HepG2 (cell line): ENCODE data around the gene MEIS1.
A peak's percentile ranks its signal among the peaks of the same experiment; 100 is the strongest.

ENCODE experiments used
- DR1 ChIP-seq: sonication (generic); formaldehyde crosslinking; IDR thresholded peaks from 2 replicates; pipeline ENCODE4 v1.8.0; 2021; ENCODE audit warnings: mild to moderate bottlenecking, missing genetic modification reagents, inconsistent platforms
- SIN3A ChIP-seq: IDR thresholded peaks from 2 replicates; pipeline ENCODE4 v1.6.1; 2011; ENCODE audit warnings: low read depth, mild to moderate bottlenecking, control low read depth, low read length, borderline replicate concordance
- ZFP1 ChIP-seq: IDR thresholded peaks from 2 replicates; pipeline ENCODE4 v1.6.1; 2016
- ZNF24 ChIP-seq: fragments of 450-650 bp; IDR thresholded peaks from 2 replicates; pipeline ENCODE4 v1.6.1; 2017; ENCODE audit warnings: antibody characterized with exemption, mild to moderate bottlenecking
- ZNF644 ChIP-seq: IDR thresholded peaks from 2 replicates; pipeline ENCODE4 v1.6.1; 2016; ENCODE audit warnings: low read depth
- TF ChIP-seq, protein P1 (sequence below): sonication (generic); formaldehyde crosslinking; IDR thresholded peaks from 2 replicates; pipeline ENCODE4 v1.4.0; 2020; ENCODE audit warnings: mild to moderate bottlenecking, missing genetic modification reagents
- TF ChIP-seq, protein P2 (sequence below): sonication (generic); formaldehyde crosslinking; IDR thresholded peaks from 2 replicates; pipeline ENCODE4 v1.5.0; 2020; ENCODE audit warnings: mild to moderate bottlenecking, missing genetic modification reagents, moderate library complexity

DNA sequence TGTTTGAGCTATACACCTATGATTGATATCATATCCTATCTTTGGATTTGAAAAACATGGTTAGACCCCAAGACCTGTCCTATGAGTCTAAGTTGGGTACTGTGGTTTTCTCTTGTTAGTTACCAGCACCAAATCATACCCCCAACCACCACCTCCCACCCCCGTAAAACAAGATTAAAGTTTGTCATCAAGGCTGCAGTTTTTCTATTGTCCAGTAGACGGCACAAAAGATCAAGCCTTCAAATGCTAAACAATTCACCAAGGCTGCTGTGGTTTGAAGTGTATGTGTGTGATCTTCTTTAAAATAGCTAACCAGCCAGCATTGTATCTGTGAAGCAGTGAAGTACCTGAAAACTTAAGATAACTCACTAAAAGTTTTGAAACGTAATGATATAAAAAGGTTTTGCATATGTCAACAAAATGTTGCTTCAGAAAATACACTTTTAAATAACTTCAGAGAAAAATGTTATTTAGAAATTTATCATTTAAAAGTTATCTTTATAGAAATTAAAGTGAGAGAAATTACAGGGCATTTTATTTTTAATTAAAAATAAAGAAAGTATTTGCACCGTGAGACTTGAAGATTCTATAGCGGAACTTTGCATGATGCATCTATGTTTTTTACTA is 5.8 kb upstream of the MEIS1 start:
- TF ChIP-seq, protein P1, sequence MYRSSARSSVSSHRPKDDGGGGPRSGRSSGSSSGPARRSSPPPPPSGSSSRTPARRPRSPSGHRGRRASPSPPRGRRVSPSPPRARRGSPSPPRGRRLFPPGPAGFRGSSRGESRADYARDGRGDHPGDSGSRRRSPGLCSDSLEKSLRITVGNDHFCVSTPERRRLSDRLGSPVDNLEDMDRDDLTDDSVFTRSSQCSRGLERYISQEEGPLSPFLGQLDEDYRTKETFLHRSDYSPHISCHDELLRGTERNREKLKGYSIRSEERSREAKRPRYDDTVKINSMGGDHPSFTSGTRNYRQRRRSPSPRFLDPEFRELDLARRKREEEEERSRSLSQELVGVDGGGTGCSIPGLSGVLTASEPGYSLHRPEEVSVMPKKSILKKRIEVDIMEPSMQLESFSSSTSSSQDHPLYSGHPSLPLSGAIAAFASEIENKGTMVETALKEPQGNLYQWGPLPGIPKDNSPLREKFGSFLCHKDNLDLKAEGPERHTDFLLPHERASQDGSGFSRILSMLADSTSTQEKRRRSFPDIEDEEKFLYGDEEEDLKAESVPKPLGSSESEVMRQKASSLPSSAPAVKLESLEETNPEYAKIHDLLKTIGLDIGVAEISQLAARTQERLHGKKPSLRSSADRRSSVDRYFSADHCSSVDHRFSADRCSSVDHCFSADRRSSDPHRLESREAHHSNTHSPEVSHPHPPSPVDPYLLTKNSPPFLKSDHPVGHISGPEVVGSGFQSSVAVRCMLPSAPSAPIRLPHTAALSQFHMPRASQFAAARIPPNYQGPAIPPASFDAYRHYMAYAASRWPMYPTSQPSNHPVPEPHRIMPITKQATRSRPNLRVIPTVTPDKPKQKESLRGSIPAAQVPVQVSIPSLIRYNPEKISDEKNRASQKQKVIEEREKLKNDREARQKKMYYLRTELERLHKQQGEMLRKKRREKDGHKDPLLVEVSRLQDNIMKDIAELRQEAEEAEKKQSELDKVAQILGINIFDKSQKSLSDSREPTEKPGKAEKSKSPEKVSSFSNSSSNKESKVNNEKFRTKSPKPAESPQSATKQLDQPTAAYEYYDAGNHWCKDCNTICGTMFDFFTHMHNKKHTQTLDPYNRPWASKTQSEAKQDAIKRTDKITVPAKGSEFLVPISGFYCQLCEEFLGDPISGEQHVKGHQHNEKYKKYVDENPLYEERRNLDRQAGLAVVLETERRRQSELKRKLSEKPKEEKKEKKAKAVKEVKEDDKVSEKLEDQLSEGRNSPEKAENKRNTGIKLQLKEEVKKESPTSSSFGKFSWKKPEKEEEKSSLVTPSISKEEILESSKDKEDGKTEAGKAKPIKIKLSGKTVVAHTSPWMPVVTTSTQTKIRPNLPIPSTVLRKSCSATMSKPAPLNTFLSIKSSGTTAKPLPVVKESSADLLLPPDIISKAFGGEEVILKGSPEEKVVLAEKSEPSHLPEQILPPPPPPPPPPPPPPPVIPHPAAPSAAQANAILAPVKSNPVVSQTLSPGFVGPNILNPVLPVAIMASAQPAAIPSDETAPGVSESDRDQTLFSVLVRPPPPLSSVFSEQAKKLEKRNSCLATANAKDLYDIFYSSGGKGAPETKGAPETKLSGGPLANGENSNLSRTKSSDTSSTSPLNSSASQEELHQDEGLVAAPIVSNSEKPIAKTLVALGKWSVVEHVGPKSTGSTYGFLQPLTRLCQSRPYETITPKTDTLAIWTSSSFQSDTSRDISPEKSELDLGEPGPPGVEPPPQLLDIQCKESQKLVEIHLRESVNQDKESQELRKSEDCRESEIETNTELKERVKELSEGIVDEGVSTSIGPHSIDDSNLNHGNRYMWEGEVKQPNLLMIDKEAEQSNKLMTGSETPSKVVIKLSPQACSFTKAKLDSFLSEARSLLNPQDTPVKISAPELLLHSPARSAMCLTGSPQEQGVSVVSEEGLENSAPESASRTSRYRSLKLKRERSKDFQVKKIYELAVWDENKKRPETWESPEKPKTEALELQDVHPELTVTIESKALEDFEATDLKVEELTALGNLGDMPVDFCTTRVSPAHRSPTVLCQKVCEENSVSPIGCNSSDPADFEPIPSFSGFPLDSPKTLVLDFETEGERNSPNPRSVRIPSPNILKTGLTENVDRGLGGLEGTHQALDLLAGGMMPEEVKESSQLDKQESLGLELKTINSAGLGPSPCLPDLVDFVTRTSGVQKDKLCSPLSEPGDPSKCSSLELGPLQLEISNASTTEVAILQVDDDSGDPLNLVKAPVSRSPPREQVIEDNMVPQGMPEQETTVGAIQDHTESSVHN (CRISPR knock-in tag), result no peak
- TF ChIP-seq DR1 (CRISPR knock-in tag) (no peak), ZFP1 (CRISPR knock-in tag) (no peak), SIN3A (no peak), ZNF644 (CRISPR knock-in tag) (no peak), ZNF24 (no peak)
- TF ChIP-seq, protein P2, sequence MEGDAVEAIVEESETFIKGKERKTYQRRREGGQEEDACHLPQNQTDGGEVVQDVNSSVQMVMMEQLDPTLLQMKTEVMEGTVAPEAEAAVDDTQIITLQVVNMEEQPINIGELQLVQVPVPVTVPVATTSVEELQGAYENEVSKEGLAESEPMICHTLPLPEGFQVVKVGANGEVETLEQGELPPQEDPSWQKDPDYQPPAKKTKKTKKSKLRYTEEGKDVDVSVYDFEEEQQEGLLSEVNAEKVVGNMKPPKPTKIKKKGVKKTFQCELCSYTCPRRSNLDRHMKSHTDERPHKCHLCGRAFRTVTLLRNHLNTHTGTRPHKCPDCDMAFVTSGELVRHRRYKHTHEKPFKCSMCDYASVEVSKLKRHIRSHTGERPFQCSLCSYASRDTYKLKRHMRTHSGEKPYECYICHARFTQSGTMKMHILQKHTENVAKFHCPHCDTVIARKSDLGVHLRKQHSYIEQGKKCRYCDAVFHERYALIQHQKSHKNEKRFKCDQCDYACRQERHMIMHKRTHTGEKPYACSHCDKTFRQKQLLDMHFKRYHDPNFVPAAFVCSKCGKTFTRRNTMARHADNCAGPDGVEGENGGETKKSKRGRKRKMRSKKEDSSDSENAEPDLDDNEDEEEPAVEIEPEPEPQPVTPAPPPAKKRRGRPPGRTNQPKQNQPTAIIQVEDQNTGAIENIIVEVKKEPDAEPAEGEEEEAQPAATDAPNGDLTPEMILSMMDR (CRISPR knock-in tag), result peak; percentile 87
